Uterus (tissue), 2 donors: Measurements from ENCODE around the gene PSMC6.

ENCODE experiments used
- POLR2A ChIP-seq, 2 donors: fragments of 450-650 bp; IDR thresholded peaks; one replicate each; pipeline ENCODE4 v1.6.1; 2016; ENCODE audit warnings: antibody characterized with exemption in 2 of 2, mild to moderate bottlenecking in 1 of 2, moderate library complexity in 1 of 2
- TF ChIP-seq, protein P1 (sequence below), 4 experiments: fragments of 200-600 bp in 2 of 4; fragments of 450-650 bp in 2 of 4; sonication (generic) in 2 of 4; IDR thresholded peaks; one replicate each; pipeline ENCODE4 v1.5.1; 2016 to 2019; ENCODE audit warnings: antibody characterized with exemption in 4 of 4, mild to moderate bottlenecking in 2 of 4, moderate library complexity in 1 of 4

DNA sequence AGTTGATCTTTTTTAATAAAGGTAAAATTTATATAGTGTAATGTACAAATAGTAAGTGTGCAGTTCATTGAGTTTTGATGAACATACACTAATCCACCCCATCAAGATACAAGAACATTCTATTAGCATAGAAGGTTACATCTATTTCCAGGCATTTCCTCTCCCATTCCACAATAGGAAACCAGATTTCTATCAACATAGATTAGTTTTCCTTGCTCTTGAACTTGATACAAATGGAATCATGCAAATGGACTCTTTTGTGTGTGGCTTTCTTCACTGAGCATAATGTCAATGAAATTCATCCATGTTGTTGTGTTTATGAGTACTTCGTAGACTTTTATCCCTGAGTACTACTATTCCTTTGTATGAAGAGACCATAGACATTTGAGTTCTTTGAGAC, 33.8 kb downstream of the PSMC6 start:
- no peak for TF ChIP-seq POLR2A (IDR thresholded peaks at IDR 0.05)
- TF ChIP-seq, protein P1, sequence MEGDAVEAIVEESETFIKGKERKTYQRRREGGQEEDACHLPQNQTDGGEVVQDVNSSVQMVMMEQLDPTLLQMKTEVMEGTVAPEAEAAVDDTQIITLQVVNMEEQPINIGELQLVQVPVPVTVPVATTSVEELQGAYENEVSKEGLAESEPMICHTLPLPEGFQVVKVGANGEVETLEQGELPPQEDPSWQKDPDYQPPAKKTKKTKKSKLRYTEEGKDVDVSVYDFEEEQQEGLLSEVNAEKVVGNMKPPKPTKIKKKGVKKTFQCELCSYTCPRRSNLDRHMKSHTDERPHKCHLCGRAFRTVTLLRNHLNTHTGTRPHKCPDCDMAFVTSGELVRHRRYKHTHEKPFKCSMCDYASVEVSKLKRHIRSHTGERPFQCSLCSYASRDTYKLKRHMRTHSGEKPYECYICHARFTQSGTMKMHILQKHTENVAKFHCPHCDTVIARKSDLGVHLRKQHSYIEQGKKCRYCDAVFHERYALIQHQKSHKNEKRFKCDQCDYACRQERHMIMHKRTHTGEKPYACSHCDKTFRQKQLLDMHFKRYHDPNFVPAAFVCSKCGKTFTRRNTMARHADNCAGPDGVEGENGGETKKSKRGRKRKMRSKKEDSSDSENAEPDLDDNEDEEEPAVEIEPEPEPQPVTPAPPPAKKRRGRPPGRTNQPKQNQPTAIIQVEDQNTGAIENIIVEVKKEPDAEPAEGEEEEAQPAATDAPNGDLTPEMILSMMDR (IDR thresholded peaks at IDR 0.05) = no peak
